ENCODE results near the gene EYA3.

- TF ChIP-seq MYC (IDR thresholded peaks at IDR 0.05; ENCODE audit: low read depth, low read length): no peak
- TF ChIP-seq, protein P1, sequence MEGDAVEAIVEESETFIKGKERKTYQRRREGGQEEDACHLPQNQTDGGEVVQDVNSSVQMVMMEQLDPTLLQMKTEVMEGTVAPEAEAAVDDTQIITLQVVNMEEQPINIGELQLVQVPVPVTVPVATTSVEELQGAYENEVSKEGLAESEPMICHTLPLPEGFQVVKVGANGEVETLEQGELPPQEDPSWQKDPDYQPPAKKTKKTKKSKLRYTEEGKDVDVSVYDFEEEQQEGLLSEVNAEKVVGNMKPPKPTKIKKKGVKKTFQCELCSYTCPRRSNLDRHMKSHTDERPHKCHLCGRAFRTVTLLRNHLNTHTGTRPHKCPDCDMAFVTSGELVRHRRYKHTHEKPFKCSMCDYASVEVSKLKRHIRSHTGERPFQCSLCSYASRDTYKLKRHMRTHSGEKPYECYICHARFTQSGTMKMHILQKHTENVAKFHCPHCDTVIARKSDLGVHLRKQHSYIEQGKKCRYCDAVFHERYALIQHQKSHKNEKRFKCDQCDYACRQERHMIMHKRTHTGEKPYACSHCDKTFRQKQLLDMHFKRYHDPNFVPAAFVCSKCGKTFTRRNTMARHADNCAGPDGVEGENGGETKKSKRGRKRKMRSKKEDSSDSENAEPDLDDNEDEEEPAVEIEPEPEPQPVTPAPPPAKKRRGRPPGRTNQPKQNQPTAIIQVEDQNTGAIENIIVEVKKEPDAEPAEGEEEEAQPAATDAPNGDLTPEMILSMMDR (IDR thresholded peaks at IDR 0.05; ENCODE audit: low read depth, low read length): no peak
- TF ChIP-seq POLR2A (IDR thresholded peaks at IDR 0.05; ENCODE audit: extremely low read depth, insufficient read length): no peak
- TF ChIP-seq, protein P2, sequence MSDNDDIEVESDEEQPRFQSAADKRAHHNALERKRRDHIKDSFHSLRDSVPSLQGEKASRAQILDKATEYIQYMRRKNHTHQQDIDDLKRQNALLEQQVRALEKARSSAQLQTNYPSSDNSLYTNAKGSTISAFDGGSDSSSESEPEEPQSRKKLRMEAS (IDR thresholded peaks at IDR 0.05; ENCODE audit: low read depth, low read length): no peak
These were observed 8.7 kb upstream of the EYA3 start for GRCh38 chr1:28097100-28097472.
